Hepatic stellate cell (primary cell): Measurements from ENCODE around the gene TMEM132D.
"Not testable (repeated sequence)": the region's sequence is repeated elsewhere in the genome, so short reads cannot be mapped to it uniquely, and the experiment has no call there.

ENCODE experiments used
- DNase-seq: peaks from one replicate; pipeline ENCODE4 v3.0.0; 2011; ENCODE audit warnings: low spot score

The TMEM132D gene

DNA sequence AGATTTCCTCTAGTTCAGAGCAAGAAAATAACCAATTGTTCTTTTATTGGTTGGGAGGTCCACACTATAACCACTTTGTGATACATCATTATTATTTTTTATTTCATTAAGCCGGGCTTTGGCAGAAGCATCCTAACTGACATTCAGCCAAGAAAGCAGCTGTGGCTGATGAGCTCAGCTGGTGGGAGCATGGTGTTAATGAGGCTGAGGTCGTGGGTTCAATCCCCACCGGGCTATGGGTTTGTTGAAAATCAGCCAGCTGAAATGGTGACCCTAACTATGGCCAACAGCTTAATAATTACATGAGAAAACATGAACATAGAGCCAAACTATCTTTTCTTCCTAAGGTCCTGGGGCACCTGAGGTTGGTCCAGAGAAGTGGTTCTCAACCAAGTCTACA is 672.3 kb downstream of the TMEM132D start:
- no peak for DNase-seq

DNA sequence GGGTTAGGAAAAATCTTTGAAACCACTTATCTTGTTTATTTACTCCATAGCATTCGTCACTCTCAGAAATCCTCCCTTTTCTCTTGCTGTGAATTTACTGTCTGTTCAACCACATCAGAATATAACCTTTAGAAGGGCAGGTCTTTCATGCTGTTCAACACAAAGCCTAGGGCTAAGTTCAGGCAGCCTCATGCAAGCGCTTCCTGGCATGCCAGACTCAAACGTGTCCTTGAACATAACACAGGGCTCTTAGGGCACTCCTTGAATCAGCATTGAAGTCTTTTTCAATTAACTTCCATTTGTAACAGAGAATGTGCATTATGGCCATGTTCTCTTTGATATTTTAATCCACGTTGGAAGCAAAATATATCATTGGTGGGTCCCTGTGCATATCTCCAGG is 672.8 kb downstream of the TMEM132D start:
- no peak for DNase-seq

DNA sequence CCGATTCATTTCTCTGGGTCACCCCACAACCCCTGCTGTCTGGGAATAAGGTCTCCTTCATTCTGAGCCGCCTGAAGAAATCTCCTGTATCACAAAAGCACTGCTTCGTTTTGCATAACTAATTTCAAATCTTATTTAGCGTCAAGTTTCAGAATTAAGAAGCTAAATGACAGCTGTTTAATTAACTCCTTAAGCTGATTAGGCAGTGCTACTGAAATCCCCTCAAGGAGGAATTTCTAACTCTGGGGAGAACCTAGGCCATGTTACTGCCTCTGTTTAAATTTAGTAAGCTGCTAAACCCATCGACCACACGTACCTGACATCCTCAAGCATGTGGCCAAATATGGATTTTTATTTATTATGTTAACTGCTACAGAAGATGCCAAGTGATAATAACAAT is 677.0 kb downstream of the TMEM132D start:
- no peak for DNase-seq

DNA sequence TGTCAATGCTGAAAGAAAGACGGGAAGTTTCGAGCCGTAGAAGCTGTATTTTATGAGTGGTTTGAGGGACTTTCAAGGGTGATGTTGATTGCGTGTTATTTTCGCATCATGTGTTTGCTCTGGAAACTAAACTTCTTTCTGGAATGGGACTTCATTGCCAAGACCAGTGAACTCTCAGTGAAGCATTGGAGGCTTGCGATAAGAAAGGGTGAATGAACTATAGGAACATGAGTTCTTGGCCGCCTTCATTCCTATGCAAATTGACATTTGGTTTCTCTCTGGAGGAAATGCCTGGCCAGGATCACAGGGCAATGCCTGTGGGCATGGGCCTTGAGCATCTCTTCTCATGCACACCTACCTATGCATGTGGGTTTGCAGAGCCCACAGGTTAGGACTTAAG is 677.8 kb downstream of the TMEM132D start:
- no peak for DNase-seq

DNA sequence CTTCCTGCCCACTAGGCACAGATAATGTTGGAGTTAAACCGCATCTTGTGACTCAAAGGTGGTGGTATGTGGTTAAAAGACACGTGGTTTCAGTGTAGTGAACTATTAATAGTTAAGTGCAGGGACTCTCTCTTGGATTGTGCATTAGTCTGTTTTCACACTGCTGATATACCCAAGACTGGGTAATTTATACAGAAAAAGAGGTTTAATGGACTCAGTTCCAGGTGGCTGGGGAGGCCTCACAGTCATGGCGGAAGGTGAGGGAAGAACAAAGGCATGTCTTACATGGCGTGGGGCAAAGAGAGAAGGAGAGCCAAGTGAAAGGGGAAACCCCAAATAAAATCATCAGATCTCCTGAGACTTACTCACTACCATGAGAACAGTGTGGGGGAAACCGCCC is 688.3 kb downstream of the TMEM132D start:
- no peak for DNase-seq

DNA sequence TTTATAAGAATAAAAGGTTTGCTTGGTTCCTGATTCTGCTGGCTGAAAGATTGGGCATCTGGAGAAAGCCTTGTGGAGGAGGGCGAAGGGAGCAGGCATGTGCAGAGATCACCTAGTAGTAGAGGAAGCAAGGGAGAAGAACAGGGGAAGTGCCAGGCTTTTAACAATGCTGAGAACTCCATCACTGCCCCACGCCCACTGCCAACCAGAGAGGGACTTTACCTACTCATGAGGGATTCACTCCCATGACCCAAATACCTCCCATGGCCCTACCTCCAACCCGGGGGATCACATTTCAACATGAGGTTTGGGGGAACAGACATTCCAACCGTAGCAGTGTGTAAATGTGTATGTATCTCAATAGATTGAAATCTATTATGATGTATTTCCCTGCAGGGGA is 690.3 kb downstream of the TMEM132D start:
- no peak for DNase-seq

DNA sequence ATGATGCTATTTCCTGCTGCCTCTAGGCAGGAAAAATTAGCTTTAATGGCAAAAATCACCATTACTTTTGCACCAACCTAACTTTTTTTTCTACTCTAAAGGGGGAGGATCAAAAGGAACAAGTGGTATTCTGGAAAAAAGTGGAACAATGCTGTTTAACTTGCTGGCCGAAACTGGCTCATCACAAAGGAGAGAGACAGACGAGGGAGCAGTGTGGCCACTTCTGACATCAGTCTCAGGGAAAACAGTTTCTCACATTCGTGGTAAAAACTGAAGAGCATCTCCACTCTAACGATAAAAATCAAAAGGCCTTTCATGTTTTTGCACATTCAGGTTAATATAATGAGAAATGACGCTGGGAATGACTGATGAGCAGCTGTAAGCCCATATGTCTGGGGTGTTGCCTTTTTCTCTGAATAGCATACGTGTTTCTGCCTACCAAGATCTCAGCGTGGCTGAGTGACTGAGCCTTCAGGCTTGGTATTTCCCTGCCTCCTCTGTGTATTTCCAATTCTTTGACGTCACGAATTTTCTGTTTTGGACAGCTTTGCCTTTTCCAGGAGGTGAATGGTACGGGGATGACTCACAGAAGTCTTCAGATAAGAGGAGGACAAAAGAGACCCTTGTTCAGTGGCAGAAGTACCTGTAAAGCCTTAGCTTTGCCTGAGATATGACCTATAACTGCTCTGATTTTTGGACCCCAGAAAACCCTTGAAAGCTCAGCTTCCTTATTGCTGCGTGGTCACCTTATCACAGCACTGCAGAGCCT is 691.8 kb downstream of the TMEM132D start:
- no peak for DNase-seq

DNA sequence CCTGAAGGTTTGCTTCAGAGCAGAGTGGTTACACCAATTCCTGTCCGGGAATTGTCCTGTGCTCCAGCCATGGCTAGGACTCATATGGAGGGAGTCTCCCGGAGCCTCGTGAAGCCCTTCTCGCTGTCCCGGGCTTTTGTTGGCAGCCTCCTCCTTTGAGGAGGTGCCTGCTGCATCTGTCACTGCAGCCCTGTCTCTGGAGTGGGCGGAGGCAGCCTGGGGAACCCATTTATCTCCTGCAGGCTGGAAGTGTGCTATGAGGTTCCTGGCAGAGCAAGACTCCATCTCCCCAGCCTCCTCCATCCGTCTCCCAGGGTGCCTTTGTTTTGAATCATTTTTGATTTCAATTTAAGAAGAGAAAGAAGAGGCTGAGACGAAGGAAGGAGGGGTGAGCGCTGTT is 695.3 kb downstream of the TMEM132D start:
- no peak for DNase-seq

DNA sequence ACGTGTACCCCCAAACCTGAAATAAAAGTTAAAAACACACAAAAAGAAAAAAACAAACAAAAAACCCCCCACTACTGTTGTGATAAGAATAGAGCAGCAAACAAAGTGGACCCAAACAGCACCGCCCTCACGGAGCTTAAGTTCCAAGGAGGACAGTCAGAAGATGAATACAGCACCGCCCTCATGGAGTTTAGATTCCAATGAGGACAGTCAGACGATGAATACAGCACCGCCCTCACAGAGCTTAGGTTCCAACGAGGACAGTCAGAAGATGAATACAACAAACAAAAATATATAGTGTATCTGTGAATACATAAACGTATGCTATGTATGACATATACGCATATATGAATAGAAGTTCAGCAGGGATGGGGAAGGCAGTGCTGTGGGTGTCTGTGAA is 696.7 kb downstream of the TMEM132D start:
- no peak for DNase-seq

DNA sequence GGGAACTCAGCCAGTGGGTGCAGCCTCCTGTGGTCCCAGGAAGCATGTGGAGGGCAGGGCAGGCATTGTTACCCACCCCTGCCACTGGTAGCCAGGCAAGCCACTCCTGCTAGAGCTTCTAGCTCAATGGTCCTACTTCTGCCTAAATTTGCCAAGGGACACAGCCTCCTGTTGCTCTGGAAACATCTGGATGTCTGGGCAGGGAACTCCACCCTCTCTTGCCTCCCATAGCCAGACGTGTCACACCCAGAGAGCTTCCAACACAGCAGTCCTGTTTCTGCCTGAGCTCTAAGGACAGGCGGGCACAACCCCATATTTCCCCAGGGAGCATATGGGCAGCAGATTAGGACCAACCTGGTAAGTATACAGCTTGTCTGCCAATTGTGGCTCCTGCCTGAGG is 700.4 kb downstream of the TMEM132D start:
- no peak for DNase-seq

DNA sequence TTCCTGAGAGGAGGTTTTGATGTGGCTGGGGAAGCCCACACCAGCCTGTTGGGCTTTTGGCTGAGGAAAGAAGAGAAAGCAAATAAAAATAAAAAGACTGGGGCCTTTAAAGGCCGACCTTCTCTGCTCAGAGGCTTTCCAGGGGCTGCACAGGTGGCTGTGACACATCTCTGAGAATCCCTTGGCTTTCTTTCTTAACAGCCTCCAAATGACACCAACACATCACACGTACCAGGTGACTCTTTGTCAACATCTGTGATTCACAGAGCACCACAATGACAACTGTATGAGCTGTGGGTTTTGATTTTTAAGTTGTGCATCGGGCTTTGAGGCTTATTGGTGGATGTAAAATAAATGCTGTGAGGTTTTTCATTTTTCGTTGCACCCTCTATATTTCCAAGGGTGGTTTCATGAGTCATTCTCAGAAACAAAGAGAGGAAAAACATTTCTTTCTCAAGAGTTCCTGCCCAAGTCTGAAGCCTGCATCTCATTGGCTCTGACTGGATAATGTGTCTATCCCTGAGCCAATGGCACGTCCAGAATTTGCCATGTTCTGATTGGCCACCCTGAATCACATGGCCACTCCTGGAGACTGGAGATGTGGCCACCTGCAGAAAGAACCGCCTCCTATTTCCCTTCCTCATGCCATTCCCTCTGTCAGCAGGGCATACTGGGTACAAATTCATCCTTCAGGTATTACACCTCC is 701.6 kb downstream of the TMEM132D start:
- DNase-seq: no peak

DNA sequence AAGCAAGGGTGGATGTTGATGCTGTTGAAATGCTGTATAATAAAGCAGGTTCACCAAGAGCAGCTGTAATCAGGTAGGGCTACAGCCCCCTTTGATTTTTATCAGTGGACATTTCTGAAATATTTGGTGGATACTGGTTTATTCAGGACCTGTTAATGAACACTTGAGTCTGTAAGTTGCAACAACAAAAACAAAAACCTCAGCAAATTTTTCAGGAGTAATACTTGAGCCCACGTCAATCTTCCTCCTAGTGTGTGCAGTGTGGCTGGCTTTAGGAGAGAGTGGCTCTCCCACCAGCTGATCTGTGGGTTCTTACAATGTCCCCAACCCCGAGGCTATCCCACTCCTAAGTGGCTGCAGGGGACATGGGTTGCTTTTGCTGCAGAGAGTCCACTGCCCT is 702.8 kb downstream of the TMEM132D start:
- DNase-seq: no peak

DNA sequence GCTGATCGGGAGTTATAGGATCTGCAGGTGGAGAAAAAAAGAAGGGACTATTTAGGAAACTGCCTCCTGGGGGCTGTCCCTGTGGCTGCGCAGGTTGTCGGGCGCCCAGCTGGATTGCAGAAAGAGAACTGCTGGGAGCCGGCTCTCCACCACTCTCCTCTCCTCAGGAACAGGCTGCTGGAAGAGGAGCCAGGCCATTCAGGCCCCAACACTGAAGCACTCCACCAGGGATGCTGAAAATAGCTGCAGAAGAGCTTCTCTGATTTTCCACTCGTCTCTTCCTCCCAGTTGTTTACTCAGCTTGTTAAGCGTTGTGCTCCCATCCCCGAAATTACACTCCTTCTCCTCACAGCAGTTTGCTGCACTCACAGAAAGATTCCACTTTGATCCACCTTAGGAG is 703.2 kb downstream of the TMEM132D start:
- no peak for DNase-seq

DNA sequence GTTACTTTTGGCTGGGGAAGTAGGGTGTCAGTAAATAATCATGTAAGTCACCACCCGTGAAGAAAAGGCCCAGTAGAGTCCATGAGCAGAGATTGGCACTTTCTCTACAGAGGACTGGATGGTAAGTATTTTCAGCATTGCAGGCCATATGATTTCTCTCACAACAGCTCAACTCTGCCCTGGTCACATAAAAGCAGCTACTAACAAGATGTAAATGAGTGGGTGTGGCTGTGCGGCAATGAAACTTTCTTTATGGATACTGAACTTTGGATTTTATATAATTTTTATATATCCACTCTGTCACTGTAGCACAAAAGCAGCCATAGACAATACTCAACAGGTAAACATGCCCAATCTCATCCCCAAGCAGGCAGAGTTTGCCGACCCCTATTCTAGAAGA is 706.9 kb downstream of the TMEM132D start:
- no peak for DNase-seq

DNA sequence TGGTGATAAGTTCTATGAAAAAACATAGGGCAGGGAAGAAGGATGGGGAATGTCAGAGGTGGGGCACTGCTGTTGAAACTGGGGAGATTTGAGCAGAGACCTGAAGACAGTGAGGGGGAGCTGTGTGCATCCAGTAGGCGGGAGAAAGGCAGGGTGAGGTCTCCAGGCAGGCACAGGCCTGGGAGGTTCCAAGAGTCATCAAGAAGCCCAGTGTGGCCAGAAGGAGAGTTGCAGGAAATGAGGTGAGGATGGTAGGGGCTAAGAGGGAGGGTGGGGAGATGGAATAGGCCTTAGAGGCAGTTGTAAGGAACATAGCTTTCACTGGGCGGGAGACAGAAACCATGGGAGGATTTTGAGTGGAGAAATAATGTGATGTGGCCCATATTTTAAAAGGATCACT is 708.7 kb downstream of the TMEM132D start:
- no peak for DNase-seq

DNA sequence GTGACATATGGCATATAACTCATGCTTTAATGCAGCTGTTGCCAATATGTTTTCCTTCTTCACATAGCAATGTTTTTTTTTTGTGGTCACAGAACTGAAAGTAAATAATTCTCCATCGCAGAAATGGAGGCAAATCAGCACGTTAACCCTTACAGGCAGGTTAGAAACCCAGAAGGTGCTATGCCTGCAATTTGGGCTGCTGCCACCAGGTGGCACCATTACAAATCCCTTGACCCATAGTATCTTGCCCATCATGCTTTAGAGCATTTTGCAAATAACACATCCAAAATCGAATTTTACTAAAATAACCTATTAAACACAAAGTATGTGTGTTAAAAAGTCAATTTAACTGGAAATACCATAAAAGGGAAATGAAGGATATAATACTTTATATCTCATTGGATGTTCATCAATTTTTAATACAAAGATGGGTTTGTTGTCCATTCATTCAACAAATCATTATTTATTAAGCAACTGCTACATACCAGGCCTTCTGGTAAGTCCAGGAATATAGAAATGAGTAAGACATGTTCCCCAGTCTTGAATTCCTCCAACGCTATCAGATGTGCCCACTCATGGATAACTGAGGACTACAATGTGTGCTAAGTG is 710.5 kb downstream of the TMEM132D start:
- no peak for DNase-seq

DNA sequence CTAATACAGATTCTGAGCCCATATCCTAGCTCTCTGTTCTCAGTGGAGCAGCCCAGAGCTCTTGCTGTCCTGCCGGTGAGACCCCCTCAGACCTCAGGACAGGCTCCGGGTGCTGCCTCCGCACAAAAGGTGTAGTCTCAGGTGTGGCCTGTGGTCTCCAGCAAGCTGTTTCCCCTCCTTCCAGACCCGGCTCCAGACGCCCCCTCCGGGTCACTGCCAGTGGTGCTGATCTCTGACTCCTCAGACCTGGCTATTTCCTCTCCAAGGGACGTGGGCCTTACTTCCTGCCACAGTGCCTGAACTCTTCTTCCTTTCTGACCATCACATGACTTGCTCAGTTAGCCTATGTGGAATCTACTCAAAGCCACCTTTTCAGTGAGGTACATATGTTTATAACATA is 713.0 kb downstream of the TMEM132D start:
- no peak for DNase-seq

DNA sequence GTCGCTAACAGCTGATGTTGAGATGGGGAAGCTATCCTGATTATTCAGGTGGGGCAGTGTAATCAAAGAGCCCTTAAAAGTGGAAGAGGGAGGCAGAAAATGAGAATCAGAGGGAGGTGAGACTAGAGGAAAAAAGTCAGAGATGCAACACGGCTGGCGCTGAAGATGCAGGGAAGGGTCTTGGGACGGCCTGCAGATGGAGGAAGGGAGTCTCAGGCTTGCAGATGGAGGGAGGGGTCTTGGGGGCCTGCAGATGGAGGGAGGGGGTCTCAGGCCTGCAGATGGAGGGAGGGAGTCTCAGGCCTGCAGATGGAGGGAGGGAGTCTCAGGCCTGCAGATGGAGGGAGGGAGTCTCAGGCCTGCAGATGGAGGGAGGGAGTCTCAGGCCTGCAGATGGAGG is 713.9 kb downstream of the TMEM132D start:
- DNase-seq: not testable (repeated sequence)

DNA sequence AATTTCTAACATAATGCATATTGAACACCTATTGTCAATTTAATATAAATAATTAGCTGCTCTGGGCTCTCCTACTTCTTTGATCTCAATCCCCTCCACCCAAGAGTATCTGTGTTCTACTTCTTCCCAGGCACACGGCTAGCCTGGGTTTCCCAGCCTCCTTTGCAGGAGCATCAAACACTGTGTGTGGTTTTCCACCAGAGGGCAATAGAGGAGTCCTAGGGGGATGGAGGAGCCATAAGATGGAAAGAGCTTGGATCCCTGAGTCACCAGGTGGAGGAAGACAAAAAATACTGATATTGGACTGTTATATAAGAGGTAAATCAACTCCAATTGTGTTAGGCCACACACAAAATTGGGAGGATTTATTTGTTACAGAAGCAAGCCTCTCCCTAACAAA is 716.9 kb downstream of the TMEM132D start:
- no peak for DNase-seq

DNA sequence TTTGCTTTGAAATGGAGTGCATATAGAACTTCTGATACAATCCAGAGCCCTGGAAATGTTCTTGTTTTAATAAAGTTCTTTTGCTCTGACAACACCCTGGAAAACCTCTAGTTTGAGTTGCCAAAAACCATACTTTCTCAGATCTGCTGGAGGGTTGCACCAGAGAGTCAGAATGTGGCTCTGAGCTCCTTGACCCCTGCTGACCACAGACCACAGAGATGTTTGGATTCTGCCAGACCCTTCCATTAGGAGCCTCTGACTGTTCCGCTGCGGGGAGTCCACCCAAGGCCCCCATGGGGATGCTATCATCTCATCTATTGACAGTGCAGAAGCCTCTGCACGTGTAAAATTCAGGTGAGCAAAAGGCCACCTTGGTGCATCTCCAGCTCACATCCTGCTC is 718.0 kb downstream of the TMEM132D start:
- no peak for DNase-seq

DNA sequence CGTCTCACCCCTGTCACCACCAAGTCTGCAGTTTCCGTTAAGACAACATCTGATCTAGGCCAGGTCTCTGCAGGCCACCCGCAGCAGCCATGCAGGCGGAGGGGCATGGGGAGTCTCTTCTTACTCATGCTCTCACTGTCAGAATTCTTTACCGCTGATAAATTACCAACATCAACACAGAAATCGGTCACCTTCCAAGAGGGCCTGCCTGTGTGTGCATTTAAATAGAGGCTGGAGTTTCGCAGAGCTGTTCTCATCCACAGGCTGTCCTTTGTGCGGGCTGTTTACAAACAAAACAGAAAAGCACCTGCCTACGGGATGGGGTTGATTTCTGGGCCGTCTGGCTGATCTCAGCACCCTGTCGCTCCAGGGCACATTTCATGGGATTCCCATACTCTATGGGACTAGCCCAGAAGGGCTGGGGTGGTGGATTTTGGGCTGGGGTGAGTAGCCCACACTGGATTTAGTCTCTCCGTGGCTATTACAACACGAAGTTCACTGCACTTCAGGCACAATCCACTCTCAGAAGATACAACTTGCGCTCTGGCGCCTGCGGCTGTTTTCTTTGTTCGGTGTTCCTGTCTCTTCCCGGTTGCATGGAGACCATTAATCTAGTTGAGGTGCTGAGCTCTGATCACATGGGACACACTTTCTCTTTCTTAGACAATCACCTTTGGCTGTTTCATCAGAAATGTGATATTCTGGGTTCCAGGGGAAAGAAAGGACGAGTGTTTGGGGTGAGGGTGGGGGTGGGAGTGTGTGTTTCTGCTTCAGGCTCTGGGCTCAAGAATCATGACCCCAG is 719.5 kb downstream of the TMEM132D start:
- DNase-seq: no peak

DNA sequence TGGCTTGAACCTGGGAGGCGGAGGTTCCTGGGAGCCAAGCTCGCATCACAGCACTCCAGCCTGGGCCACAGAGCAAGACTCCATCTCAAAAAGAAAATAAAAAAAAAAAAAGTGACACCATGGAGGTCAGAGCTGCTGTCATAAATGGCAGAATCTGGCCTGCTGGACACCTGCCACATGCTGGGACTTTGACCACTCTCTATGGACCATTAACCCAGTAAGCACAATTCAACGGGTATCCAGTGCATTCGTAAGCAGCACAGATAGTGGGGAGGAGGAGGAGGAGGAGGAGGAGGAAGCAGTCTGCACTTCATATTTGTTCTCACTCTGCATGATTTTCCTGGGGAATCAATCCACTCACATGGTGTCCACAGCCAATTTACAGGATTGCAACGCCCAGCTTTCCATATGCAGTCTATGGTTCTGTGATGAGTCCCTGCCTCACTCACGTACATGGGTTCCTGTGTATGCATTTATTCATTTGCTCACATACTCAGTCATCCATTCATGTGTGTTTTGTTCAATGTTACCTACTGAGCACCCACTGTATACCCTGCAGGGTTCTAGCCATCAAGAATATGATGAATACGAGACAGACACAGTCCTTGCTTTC is 723.8 kb downstream of the TMEM132D start:
- no peak for DNase-seq
